Measurements from ENCODE around the gene SCYL1.
"Not testable (repeated sequence)": the region's sequence is repeated elsewhere in the genome, so short reads cannot be mapped to it uniquely, and the experiment has no call there.

The SCYL1 gene

GRCh38 chr11:65512311-65512710 lies 12.6 kb upstream of the SCYL1 start:
- H3K23ac ChIP-seq (ENCODE audit: low read length); H3K79me1 ChIP-seq (ENCODE audit: low read length); H3K27ac ChIP-seq (ENCODE audit: low read depth, low read length); H3K27me3 ChIP-seq (ENCODE audit: insufficient read depth, low read length); DNase-seq; H3K4me3 ChIP-seq (ENCODE audit: low read depth, low read length); H4K12ac ChIP-seq (ENCODE audit: low read depth, low read length); H2BK5ac ChIP-seq (ENCODE audit: low read depth, low read length, poor library complexity); H2AFZ ChIP-seq (ENCODE audit: insufficient read depth, low read length, poor library complexity); H3K36me3 ChIP-seq (ENCODE audit: control insufficient read depth in 1 of 2, insufficient read depth in 2 of 2, low read length in 2 of 2); H4K91ac ChIP-seq (ENCODE audit: low read depth, low read length); H3K18ac ChIP-seq (ENCODE audit: low read length); H3K4me2 ChIP-seq (ENCODE audit: low read length); H3K79me2 ChIP-seq (ENCODE audit: control insufficient read depth, insufficient read depth, low read length, poor library complexity); H2BK12ac ChIP-seq (ENCODE audit: low read length); H2AK5ac ChIP-seq (ENCODE audit: low read length); H3K4ac ChIP-seq (ENCODE audit: low read depth, low read length); H3K9me3 ChIP-seq (ENCODE audit: insufficient read depth, low read depth, low read length); H3K14ac ChIP-seq (ENCODE audit: low read length); H3K4me1 ChIP-seq (ENCODE audit: control insufficient read depth in 1 of 2, insufficient read depth in 2 of 2, low read length in 2 of 2); H4K8ac ChIP-seq (ENCODE audit: low read depth, low read length); H2BK120ac ChIP-seq (ENCODE audit: insufficient read depth, low read length, poor library complexity); H3K9ac ChIP-seq (ENCODE audit: low read length): not testable (repeated sequence)
- no CpG with 5 or more reads among the region's 3 CpGs for WGBS (ENCODE audit: extremely low coverage, insufficient coverage, insufficient read length)

DNA sequence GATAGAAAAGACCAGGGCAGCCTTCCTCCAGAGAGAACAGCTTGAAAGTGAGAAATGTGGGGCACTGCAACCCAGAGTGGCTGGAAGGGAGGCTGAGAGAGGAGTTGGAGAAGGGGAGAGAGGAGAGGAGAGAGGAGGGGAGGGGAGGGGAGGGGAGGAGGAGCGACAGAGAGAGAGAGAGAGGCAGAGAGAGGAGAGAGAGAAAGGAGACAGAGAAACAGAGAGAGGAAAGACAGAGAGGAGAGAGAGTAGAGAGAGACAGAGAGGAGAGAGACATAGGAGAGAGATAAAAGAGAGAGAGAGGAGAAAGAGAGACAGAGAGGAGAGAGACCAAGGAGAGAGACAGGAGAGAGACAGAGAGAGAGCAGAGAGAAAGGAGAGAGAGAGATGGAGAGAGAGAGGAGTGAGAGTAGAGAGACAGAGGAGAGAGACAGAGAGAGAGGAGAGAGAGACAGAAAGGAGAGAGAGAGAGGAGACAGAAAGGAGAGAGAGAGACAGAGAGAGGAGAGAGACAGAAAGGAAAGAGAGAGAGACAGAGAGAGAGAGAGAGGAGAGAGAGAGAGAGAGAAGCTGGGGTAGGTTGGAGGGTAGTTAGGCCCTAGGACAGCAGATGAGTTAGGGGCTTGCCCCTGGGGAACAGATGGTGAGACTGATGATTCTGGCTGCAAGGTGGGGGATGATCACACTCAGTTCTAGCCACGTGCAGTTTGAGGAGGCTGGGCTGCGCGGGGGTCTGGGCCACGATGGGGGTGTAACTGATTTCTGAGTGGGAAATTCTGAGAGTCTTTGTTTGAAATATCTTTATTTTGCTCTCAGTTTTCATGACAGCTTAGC lies 8.5 kb upstream of the SCYL1 start:
- H2AK5ac ChIP-seq (ENCODE audit: low read length), result peak overlapping the region; percentile 66
- H3K36me3 ChIP-seq (ENCODE audit: control insufficient read depth in 1 of 2, insufficient read depth in 2 of 2, low read length in 2 of 2), result no peaks in the 10 kb centered on the region
- no peak overlapping the region for H3K14ac ChIP-seq (ENCODE audit: low read length)
- no peak overlapping the region for H3K4ac ChIP-seq (ENCODE audit: low read depth, low read length)
- H2AFZ ChIP-seq (ENCODE audit: insufficient read depth, low read length, poor library complexity), result no peak overlapping the region
- H3K79me2 ChIP-seq (ENCODE audit: control insufficient read depth, insufficient read depth, low read length, poor library complexity), result no peaks in the 10 kb centered on the region
- H3K4me1 ChIP-seq (ENCODE audit: control insufficient read depth in 1 of 2, insufficient read depth in 2 of 2, low read length in 2 of 2), result no peaks in the 10 kb centered on the region
- no peak overlapping the region for H3K4me3 ChIP-seq (ENCODE audit: low read depth, low read length)
- no peak overlapping the region for H3K18ac ChIP-seq (ENCODE audit: low read length)
- H4K8ac ChIP-seq (ENCODE audit: low read depth, low read length), result no peak overlapping the region
- H3K79me1 ChIP-seq (ENCODE audit: low read length), result no peaks in the 10 kb centered on the region
- H2BK12ac ChIP-seq (ENCODE audit: low read length), result no peak overlapping the region
- no peak overlapping the region for H4K12ac ChIP-seq (ENCODE audit: low read depth, low read length)
- no peak overlapping the region for H3K9ac ChIP-seq (ENCODE audit: low read length)
- H4K91ac ChIP-seq (ENCODE audit: low read depth, low read length), result no peak overlapping the region
- no peak overlapping the region for H2BK5ac ChIP-seq (ENCODE audit: low read depth, low read length, poor library complexity)
- H3K27ac ChIP-seq (ENCODE audit: low read depth, low read length), result no peak overlapping the region
- no peaks in the 10 kb centered on the region for H3K9me3 ChIP-seq (ENCODE audit: insufficient read depth, low read depth, low read length)
- no peak overlapping the region for H3K4me2 ChIP-seq (ENCODE audit: low read length)
- no peak overlapping the region for H3K23ac ChIP-seq (ENCODE audit: low read length)
- no peaks in the 10 kb centered on the region for H3K27me3 ChIP-seq (ENCODE audit: insufficient read depth, low read length)
- no peak for DNase-seq
- no peak overlapping the region for H2BK120ac ChIP-seq (ENCODE audit: insufficient read depth, low read length, poor library complexity)
- WGBS (ENCODE audit: extremely low coverage, insufficient coverage, insufficient read length), result no CpG with 5 or more reads among the region's 5 CpGs

DNA sequence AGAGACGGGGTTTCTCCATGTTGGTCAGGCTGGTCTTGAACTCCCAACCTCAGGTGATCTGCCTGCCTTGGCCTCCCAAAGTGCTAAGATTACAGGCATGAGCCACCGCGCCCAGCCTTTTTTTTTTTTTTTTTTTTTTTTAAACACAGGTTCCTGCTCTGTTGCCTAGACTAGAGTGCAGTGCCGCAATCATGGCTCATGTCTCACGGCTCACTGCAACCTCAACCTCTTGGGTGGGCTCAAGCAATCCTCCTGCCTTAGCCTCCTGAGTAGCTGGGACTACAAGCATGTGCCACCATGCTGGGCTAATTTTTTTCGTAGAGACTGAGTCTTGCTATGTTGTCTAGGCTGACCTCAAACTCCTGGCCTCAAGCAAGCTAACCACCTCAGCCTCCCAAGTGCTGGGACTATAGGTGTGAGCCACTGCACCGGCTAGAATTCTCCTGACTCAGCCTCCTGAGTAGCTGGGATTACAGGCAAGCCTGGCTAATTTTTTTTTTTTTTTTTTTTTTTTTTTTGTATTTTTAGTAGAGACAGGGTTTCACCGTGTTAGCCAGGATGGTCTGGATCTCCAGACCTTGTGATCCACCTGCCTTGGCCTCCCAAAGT lies 5.8 kb upstream of the SCYL1 start:
- H3K36me3 ChIP-seq (ENCODE audit: control insufficient read depth in 1 of 2, insufficient read depth in 2 of 2, low read length in 2 of 2); H3K4me2 ChIP-seq (ENCODE audit: low read length); DNase-seq; H3K4ac ChIP-seq (ENCODE audit: low read depth, low read length); H2BK120ac ChIP-seq (ENCODE audit: insufficient read depth, low read length, poor library complexity); H3K4me1 ChIP-seq (ENCODE audit: control insufficient read depth in 1 of 2, insufficient read depth in 2 of 2, low read length in 2 of 2); H3K79me1 ChIP-seq (ENCODE audit: low read length); H3K79me2 ChIP-seq (ENCODE audit: control insufficient read depth, insufficient read depth, low read length, poor library complexity); H2BK5ac ChIP-seq (ENCODE audit: low read depth, low read length, poor library complexity); H3K23ac ChIP-seq (ENCODE audit: low read length); H3K27me3 ChIP-seq (ENCODE audit: insufficient read depth, low read length); H4K8ac ChIP-seq (ENCODE audit: low read depth, low read length); H3K14ac ChIP-seq (ENCODE audit: low read length); H3K4me3 ChIP-seq (ENCODE audit: low read depth, low read length); H3K18ac ChIP-seq (ENCODE audit: low read length); H2BK12ac ChIP-seq (ENCODE audit: low read length); H2AFZ ChIP-seq (ENCODE audit: insufficient read depth, low read length, poor library complexity); H3K9me3 ChIP-seq (ENCODE audit: insufficient read depth, low read depth, low read length); H3K9ac ChIP-seq (ENCODE audit: low read length); H4K91ac ChIP-seq (ENCODE audit: low read depth, low read length); H3K27ac ChIP-seq (ENCODE audit: low read depth, low read length); H2AK5ac ChIP-seq (ENCODE audit: low read length); H4K12ac ChIP-seq (ENCODE audit: low read depth, low read length): not testable (repeated sequence)
- WGBS (ENCODE audit: extremely low coverage, insufficient coverage, insufficient read length), result no CpG with 5 or more reads among the region's 8 CpGs

GRCh38 chr11:65521777-65522521 lies 2.9 kb upstream of the SCYL1 start:
- H4K12ac ChIP-seq (ENCODE audit: low read depth, low read length); H3K27me3 ChIP-seq (ENCODE audit: insufficient read depth, low read length); H3K18ac ChIP-seq (ENCODE audit: low read length); H3K9me3 ChIP-seq (ENCODE audit: insufficient read depth, low read depth, low read length); H3K4me2 ChIP-seq (ENCODE audit: low read length); H4K8ac ChIP-seq (ENCODE audit: low read depth, low read length); H2BK12ac ChIP-seq (ENCODE audit: low read length); H4K91ac ChIP-seq (ENCODE audit: low read depth, low read length); H2AK5ac ChIP-seq (ENCODE audit: low read length); H3K4me3 ChIP-seq (ENCODE audit: low read depth, low read length); DNase-seq; H3K14ac ChIP-seq (ENCODE audit: low read length); H2AFZ ChIP-seq (ENCODE audit: insufficient read depth, low read length, poor library complexity); H3K4ac ChIP-seq (ENCODE audit: low read depth, low read length); H3K9ac ChIP-seq (ENCODE audit: low read length); H3K79me1 ChIP-seq (ENCODE audit: low read length); H3K23ac ChIP-seq (ENCODE audit: low read length); H2BK120ac ChIP-seq (ENCODE audit: insufficient read depth, low read length, poor library complexity); H2BK5ac ChIP-seq (ENCODE audit: low read depth, low read length, poor library complexity); H3K27ac ChIP-seq (ENCODE audit: low read depth, low read length): not testable (repeated sequence)
- no CpG with 5 or more reads among the region's 20 CpGs for WGBS (ENCODE audit: extremely low coverage, insufficient coverage, insufficient read length)
- Histone ChIP-seq H3K79me2 (ENCODE audit: control insufficient read depth, insufficient read depth, low read length, poor library complexity) (peaks cover 10% of the 10 kb centered on the region), H3K36me3 (ENCODE audit: control insufficient read depth in 1 of 2, insufficient read depth in 2 of 2, low read length in 2 of 2) (peaks cover 10 to 12% of the 10 kb centered on the region in 2 experiments), H3K4me1 (ENCODE audit: control insufficient read depth in 1 of 2, insufficient read depth in 2 of 2, low read length in 2 of 2) (peaks cover 14 to 22% of the 10 kb centered on the region in 2 experiments)

Measured in trophoblast cell (in vitro differentiated cells and primary cell).